DMS79 (cell line): ENCODE data around the gene GTF2F2.
A peak's percentile ranks its signal among the peaks of the same experiment; 100 is the strongest.
"Not testable (repeated sequence)": the region's sequence is repeated elsewhere in the genome, so short reads cannot be mapped to it uniquely, and the experiment has no call there.

Source experiments
- DNase-seq: peaks from one replicate; lab custom pipeline; 2025; lab: John Stamatoyannopoulos, UW

Gene GTF2F2

GRCh38 chr13:45255247-45255987, 135.1 kb downstream of the GTF2F2 start:
- no peak for DNase-seq

DNA sequence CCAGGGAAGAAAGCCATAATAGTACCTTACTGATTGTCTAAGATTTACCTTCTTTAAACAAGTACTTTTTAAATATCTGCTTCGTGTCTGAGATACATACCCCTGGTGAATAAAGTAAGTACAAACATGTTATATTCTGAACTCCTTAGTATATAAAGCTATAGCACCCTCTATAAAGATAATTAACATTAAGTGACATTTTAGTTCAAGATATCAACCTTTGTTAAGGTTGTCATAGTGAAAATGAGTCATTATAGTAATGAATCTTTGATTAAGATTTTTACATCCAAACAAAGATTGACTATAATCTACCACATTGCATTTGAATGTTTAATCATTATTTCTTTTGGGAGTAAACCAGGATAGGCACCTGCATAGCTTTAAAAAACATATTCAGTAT, 135.9 kb downstream of the GTF2F2 start:
- DNase-seq = no peak

DNA sequence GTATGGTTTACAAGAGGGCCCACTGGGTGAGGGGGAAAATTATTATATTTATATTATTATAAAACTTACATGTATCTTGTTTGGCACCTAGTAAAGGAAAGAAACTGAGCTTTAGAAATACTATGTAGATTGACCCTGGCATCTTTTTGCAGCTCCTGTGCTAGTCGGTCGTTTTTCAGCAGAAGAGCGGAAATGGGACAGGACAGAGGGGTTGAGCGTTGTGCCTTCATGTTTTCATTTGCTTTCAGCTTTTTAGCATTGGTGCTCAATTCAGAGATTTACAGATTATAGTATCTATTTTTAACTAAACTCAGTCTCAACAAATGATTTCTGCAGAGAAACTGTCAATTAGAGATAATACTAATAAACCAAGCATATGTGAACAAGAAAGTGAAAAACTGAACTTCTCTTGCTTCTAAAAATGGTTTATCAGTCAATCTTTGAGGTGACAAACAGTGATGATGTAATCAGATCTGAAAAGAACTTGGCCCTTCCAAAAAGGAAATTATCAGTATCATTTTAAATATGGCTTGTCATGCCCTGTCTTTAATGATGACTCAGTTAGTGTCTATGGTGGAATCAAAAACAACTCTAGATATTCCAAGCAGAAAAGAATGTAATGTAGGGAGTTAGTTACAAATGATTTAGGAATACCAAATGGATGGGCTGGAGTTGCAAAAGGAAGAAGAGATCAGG, 137.5 kb downstream of the GTF2F2 start:
- DNase-seq = no peak

DNA sequence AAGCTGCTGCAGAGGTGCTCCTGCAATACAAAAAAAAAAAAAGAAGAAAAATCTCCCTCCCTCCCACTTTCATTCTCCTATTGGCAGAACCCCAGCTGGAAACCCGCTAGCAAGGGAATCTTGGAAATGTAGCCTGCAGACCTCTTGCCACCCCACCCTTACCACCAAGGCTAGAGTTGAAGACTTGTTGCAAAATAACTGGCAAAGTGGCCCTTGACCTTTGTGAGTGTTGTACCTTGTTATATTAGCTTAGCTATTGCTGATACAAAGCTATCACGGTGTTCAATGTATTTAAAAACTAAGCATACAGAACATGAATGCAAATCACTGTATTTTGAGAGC, 138.0 kb downstream of the GTF2F2 start:
- DNase-seq = no peak

DNA sequence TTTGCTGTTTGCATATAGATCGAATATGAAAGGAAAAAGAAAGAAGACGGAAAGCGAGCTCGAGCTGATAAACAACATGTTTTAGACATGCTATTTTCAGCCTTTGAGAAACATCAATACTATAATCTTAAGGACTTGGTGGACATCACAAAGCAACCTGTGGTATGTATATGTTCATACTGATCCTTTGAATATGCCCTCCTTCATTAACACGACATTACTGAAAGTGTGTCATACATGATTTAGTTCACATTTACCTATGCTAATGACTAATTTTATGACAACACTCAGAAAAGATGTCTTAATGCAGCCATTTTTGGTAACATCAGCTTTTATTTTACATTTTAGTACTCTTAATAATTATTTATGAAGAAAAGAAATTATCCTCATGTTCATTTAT, 146.9 kb downstream of the GTF2F2 start:
- DNase-seq = no peak

- DNase-seq = no peak
These were observed 148.9 kb downstream of the GTF2F2 start for GRCh38 chr13:45269204-45269603.

DNA sequence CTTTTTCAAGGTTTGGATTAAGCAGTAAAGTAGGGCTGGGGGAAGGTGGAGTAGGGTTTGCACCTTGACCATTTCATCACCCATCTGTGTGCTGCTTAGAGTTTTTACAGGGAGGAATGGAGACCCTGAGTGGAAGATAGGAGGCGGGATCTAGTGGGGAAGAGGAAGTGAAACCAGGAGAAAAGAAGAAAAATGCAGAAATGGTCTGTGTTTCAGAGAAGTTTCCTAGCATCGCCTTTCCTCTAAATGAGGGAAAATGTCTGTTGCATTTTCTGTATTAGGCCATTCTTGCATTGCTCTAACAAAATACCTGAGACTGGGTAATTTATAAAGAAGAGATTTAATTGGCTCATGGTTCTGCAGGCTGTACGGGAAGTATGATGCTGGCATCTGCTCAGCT, 156.6 kb downstream of the GTF2F2 start:
- no peak for DNase-seq

DNA sequence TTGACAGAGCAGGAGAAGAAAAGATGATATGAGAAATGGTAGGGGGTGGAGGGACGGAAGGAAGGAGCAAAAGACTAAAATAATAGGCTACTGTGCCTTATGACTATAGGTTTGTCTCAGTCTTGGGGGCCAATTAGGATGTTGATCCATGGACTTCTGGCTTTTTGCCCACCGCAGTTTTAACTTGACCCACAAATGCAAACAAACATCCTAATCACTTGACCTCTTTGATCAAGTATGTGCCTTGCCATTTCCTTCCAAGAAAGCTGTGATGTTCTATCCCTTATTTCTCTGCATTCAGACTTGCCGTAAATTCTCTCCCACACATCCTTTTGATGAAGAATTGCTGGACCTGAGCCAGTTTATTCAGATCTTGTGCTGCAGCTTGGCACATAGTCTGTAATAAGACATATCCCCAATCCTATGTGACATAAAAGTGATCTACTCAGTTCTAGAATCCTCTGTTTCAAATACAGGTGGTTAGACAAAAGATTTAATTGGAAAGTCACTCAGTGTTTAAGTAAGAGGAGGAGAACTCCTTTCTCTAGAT, 157.9 kb downstream of the GTF2F2 start:
- no peak for DNase-seq

DNA sequence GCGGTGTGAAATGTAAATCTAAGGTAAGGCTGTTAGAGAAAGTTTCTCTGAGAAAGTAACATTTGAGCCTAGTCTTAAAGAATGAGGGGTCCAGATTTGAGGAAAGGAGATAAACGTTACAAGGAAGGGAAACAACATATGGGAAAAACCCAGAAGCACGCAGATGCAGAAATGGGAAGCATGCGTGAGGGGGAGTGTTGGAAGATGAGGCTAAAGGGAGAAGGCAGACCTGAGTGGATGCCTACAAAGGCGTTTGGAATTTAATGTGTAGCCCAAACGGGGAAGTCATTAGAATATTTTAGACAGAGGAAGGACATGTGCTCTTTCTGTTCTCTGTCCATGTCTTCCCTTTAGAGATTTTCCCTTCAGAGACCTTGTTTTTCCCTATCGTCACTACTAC, 159.7 kb downstream of the GTF2F2 start:
- no peak for DNase-seq

GRCh38 chr13:45280751-45281634, 160.7 kb downstream of the GTF2F2 start:
- DNase-seq = peak; percentile 27

DNA sequence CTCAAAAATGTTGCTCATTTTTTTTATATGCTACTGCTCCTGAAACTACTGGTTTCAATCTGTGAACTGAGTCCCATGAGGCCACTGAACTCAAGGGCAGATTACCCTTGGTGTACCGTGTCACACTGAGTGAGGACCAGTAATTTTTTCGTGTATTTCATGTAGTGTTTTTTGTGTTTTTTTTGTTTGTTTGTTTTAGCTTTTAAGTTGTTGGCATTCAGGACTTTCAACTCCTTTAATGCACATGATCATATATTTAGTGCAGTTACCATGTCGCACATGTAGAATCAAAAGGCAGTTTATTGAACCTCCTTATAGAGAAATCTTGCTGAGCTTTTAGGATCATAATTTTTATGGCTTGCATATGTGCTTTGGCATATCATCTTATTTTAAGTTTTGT, 162.7 kb downstream of the GTF2F2 start:
- no peak for DNase-seq

- no peak for DNase-seq
These were observed 169.7 kb downstream of the GTF2F2 start for GRCh38 chr13:45289936-45290563.

DNA sequence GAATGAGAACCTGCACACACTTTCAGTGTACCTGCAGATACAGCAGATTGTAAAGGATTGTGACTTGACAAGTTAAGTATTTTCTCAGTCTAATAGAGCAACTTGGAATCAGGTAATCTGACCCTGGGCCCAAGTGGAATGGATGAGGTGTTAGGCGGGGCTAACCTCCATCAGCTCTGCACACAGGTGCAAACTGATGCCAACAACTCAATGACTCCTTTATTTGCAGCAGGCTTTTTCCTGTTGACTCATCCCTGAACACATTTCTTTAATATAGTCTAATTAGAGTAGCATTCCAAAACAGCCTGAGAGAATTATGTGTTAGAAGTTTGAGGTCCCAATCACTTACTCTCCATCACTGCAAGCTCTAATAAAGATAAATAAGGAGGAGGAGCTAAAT, 171.9 kb downstream of the GTF2F2 start:
- no peak for DNase-seq

DNA sequence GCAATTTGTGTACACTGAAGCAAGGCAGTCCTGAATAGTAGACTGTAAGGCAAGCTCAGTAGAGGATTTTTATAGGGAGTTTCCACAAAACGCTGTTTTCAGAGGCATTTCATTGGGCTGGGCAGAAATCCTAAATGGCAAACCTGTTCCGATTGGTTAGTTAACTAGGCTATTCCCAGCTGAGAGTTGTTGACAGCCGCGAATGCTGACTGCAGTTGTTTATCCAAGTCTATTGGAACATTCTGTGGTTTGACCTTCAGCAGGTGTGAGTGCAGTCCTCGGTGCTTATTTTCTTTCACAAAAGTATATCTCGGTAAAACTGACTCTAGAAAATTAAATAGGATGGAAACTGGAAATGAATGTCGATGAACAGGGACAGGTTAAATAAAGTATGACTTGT, 175.2 kb downstream of the GTF2F2 start:
- DNase-seq = no peak

DNA sequence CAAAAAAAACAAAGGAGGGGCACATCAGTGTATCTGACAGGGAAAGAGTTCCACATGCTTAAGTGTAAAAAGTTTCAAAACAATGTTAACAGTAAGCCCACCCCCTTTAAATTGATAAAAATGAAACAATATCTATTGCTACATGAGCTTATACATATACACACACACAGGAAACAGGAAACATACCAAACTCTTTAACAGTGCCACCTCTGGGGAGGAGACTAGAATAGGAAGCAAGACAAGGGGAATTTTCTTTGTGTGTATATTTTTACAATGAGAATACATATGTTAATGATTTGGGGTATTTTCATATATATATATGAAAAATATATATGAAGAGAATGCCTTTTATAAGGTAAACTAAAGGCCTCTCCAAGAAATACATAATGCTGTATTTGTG, 175.9 kb downstream of the GTF2F2 start:
- DNase-seq = no peak

- DNase-seq = no peak
These were observed 177.3 kb downstream of the GTF2F2 start for GRCh38 chr13:45297456-45298205.

DNA sequence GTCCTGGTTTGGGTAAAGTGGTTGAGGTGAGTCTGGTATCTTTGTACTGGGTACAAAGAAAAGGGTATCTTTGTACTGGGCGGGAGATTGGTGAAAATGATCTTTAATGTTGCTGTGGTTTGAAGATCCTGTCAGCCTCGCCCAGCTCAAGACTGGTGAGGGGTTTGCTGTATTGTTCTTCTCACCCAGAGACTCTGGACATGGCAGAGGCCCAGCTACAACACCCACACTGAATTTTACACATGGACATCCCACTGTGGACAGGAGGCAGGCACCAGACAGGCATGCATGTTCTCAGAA, 177.8 kb downstream of the GTF2F2 start:
- no peak for DNase-seq

GRCh38 chr13:45298550-45298949, 178.2 kb downstream of the GTF2F2 start:
- not testable (repeated sequence) for DNase-seq

DNA sequence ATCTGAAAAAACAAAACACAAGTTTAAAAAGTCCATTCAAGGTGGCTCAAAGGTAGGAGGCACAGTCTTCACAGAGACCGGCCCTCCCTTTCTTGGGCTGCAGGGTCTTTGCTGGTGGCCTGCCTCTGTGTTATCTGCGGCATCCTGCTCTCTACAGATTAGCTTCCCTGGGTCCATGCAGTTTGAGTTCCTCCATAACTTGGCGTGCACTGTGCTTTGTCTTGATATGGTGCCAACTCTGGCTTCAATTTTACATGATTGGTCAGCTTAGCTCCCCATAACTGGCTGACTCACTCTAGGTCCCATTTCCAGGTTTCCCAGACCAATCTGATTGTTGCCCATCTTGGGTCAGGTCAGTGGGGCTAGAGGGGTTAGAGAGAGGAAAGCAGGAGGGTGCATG, 178.9 kb downstream of the GTF2F2 start:
- DNase-seq = no peak

GRCh38 chr13:45300190-45300985, 180.1 kb downstream of the GTF2F2 start:
- DNase-seq = no peak

GRCh38 chr13:45301263-45301662, 181.0 kb downstream of the GTF2F2 start:
- peak; percentile 28 for DNase-seq
